ENCODE data around the gene SLC15A2.
"Not testable (repeated sequence)": the region's sequence is repeated elsewhere in the genome, so short reads cannot be mapped to it uniquely, and the experiment has no call there.

SLC15A2 gene

GRCh38 chr3:121894301-121894990 is at the start of gene SLC15A2:
Gene SLC15A2, plus strand, starts transcription at chr3:121894401. Its CDS starts 76 bp downstream, at chr3:121894477.
- ATAC-seq (no peak), DNase-seq (no peak)
- H3K4me3 Mint-ChIP-seq, result no peak within 1 kb of the TSS
- H3K4me1 Mint-ChIP-seq, result no peaks in the 10 kb centered on the region
- H3K27me3 Mint-ChIP-seq, result no peaks in the 10 kb centered on the region
- no peaks in the 10 kb centered on the region for H3K9me3 Mint-ChIP-seq
- H3K27ac Mint-ChIP-seq, result no peak within 1 kb of the TSS

- Mint-ChIP-seq H3K27ac (no peak overlapping the region), H3K4me3 (no peak overlapping the region), H3K4me1 (no peaks in the 10 kb centered on the region), H3K27me3 (no peaks in the 10 kb centered on the region), H3K9me3 (no peaks in the 10 kb centered on the region)
- DNase-seq (no peak), ATAC-seq (no peak)
Measured at GRCh38 chr3:121844892-121845291, 49.3 kb upstream of the SLC15A2 start.

GRCh38 chr3:121852256-121852655 is 41.9 kb upstream of the SLC15A2 start:
- no peaks in the 10 kb centered on the region for H3K9me3 Mint-ChIP-seq
- no peak overlapping the region for H3K4me3 Mint-ChIP-seq
- DNase-seq (no peak), ATAC-seq (no peak)
- H3K4me1 Mint-ChIP-seq, result no peaks in the 10 kb centered on the region
- no peak overlapping the region for H3K27ac Mint-ChIP-seq
- H3K27me3 Mint-ChIP-seq, result no peaks in the 10 kb centered on the region

- Mint-ChIP-seq H3K9me3 (no peaks in the 10 kb centered on the region), H3K27ac (no peak overlapping the region), H3K4me1 (no peaks in the 10 kb centered on the region), H3K27me3 (no peaks in the 10 kb centered on the region), H3K4me3 (no peak overlapping the region)
- ATAC-seq (no peak), DNase-seq (no peak)
Measured at GRCh38 chr3:121855555-121855954, 38.6 kb upstream of the SLC15A2 start.

- H3K9me3 Mint-ChIP-seq, H3K27ac Mint-ChIP-seq, H3K27me3 Mint-ChIP-seq, H3K4me3 Mint-ChIP-seq, H3K4me1 Mint-ChIP-seq, DNase-seq, ATAC-seq: not testable (repeated sequence)
Measured at GRCh38 chr3:121857778-121858177, 36.4 kb upstream of the SLC15A2 start.

- not testable (repeated sequence) for H3K9me3 Mint-ChIP-seq, H3K27ac Mint-ChIP-seq, H3K4me3 Mint-ChIP-seq, H3K4me1 Mint-ChIP-seq, ATAC-seq, H3K27me3 Mint-ChIP-seq, DNase-seq
Measured at GRCh38 chr3:121863247-121863646, 31.0 kb upstream of the SLC15A2 start.

GRCh38 chr3:121863801-121864200 is 30.4 kb upstream of the SLC15A2 start:
- Mint-ChIP-seq H3K27me3 (no peaks in the 10 kb centered on the region), H3K27ac (no peak overlapping the region), H3K9me3 (no peaks in the 10 kb centered on the region), H3K4me1 (no peaks in the 10 kb centered on the region), H3K4me3 (no peak overlapping the region)
- no peak for DNase-seq
- no peak for ATAC-seq

- Mint-ChIP-seq H3K4me1 (no peaks in the 10 kb centered on the region), H3K4me3 (no peak overlapping the region), H3K27me3 (no peaks in the 10 kb centered on the region), H3K27ac (no peak overlapping the region), H3K9me3 (no peaks in the 10 kb centered on the region)
- no peak for DNase-seq
- ATAC-seq, result no peak
Measured at GRCh38 chr3:121869736-121870135, 24.5 kb upstream of the SLC15A2 start.

GRCh38 chr3:121870717-121871116 is 23.5 kb upstream of the SLC15A2 start:
- DNase-seq (no peak), ATAC-seq (no peak)
- H3K9me3 Mint-ChIP-seq, result no peaks in the 10 kb centered on the region
- H3K4me1 Mint-ChIP-seq, result no peaks in the 10 kb centered on the region
- no peak overlapping the region for H3K27ac Mint-ChIP-seq
- H3K4me3 Mint-ChIP-seq, result no peak overlapping the region
- no peaks in the 10 kb centered on the region for H3K27me3 Mint-ChIP-seq

GRCh38 chr3:121871430-121871829 is 22.8 kb upstream of the SLC15A2 start:
- Mint-ChIP-seq H3K4me1 (no peaks in the 10 kb centered on the region), H3K9me3 (no peaks in the 10 kb centered on the region), H3K4me3 (no peak overlapping the region), H3K27me3 (no peaks in the 10 kb centered on the region), H3K27ac (no peak overlapping the region)
- ATAC-seq (no peak), DNase-seq (no peak)

- Mint-ChIP-seq H3K4me3 (no peak overlapping the region), H3K27ac (no peak overlapping the region)
Measured at GRCh38 chr3:121878411-121878810, 15.8 kb upstream of the SLC15A2 start.

GRCh38 chr3:121883507-121883906 is 10.7 kb upstream of the SLC15A2 start:
- Mint-ChIP-seq H3K9me3 (no peaks in the 10 kb centered on the region), H3K27ac (no peak overlapping the region), H3K27me3 (no peaks in the 10 kb centered on the region), H3K4me1 (no peaks in the 10 kb centered on the region), H3K4me3 (no peak overlapping the region)
- peak; percentile 70 for ATAC-seq
- no peak for DNase-seq

More at GRCh38 chr3:121878411-121878810, 15.8 kb upstream of the SLC15A2 start:
- Mint-ChIP-seq H3K4me1 (no peaks in the 10 kb centered on the region), H3K9me3 (no peaks in the 10 kb centered on the region), H3K27me3 (no peaks in the 10 kb centered on the region)
- DNase-seq (no peak), ATAC-seq (no peak)

- no peak overlapping the region for H3K27ac Mint-ChIP-seq
- no peak for DNase-seq
Measured at GRCh38 chr3:121885386-121885785, 8.8 kb upstream of the SLC15A2 start.

GRCh38 chr3:121895121-121895520 is 920 bp downstream of the SLC15A2 start:
- DNase-seq, result no peak
- Mint-ChIP-seq H3K4me3 (no peak overlapping the region), H3K4me1 (no peaks in the 10 kb centered on the region), H3K9me3 (no peaks in the 10 kb centered on the region), H3K27ac (no peak overlapping the region), H3K27me3 (no peaks in the 10 kb centered on the region)
- no peak for ATAC-seq

More at GRCh38 chr3:121885386-121885785, 8.8 kb upstream of the SLC15A2 start:
- no peak for ATAC-seq
- no peaks in the 10 kb centered on the region for H3K9me3 Mint-ChIP-seq
- no peaks in the 10 kb centered on the region for H3K4me1 Mint-ChIP-seq
- no peak overlapping the region for H3K4me3 Mint-ChIP-seq
- H3K27me3 Mint-ChIP-seq, result no peaks in the 10 kb centered on the region

- H3K4me1 Mint-ChIP-seq, result no peaks in the 10 kb centered on the region
- no peak overlapping the region for H3K4me3 Mint-ChIP-seq
- H3K9me3 Mint-ChIP-seq, result no peaks in the 10 kb centered on the region
- H3K27me3 Mint-ChIP-seq, result no peaks in the 10 kb centered on the region
- ATAC-seq, result no peak
- DNase-seq, result no peak
- no peak overlapping the region for H3K27ac Mint-ChIP-seq
Measured at GRCh38 chr3:121895736-121896135, 1.5 kb downstream of the SLC15A2 start.

- Mint-ChIP-seq H3K4me3 (no peak overlapping the region), H3K4me1 (no peaks in the 10 kb centered on the region), H3K27me3 (no peaks in the 10 kb centered on the region), H3K27ac (peak overlapping the region in 1 of 2 donors; percentile 29), H3K9me3 (no peaks in the 10 kb centered on the region)
- ATAC-seq, result no peak
- no peak for DNase-seq
Measured at GRCh38 chr3:121896823-121897222, 2.6 kb downstream of the SLC15A2 start.

GRCh38 chr3:121897296-121897695 is 3.1 kb downstream of the SLC15A2 start:
- Mint-ChIP-seq H3K27ac (no peak overlapping the region), H3K4me3 (no peak overlapping the region), H3K27me3 (no peaks in the 10 kb centered on the region), H3K4me1 (no peaks in the 10 kb centered on the region), H3K9me3 (no peaks in the 10 kb centered on the region)
- no peak for ATAC-seq
- DNase-seq, result no peak
